ENCODE data around the gene WDR5. TPM values are rescaled to one million over a fixed set of nuclear protein-coding genes. Genes with fewer than 3 reads are reported as not detected.

Gene WDR5
- polyA plus RNA-seq, 1 donor from 2014 or later: 12.5 TPM

GRCh38 chr9:134179918-134180785 lies 44.3 kb downstream of the WDR5 start:
- H3K27me3 Mint-ChIP-seq: peaks cover 22% of the 10 kb centered on the region
- H3K36me3 Mint-ChIP-seq: no peaks in the 10 kb centered on the region
- peaks cover 0 to 8% (median 3%) of the 10 kb centered on the region in 3 donors for H3K4me1 Mint-ChIP-seq
- no peaks in the 10 kb centered on the region for H3K9me3 Mint-ChIP-seq
- H3K4me3 Mint-ChIP-seq: peak overlapping the region in 1 of 4 donors; percentile 40
- no peak overlapping the region for H3K27ac Mint-ChIP-seq

GRCh38 chr9:134180786-134181647 lies 45.1 kb downstream of the WDR5 start:
- Mint-ChIP-seq H3K4me1 (peaks cover 5 to 9% (median 8%) of the 10 kb centered on the region in 3 donors), H3K27ac (no peak overlapping the region)

GRCh38 chr9:134181648-134182034 lies 45.8 kb downstream of the WDR5 start:
- Mint-ChIP-seq H3K27ac (no peak overlapping the region), H3K4me1 (peaks cover 6 to 9% (median 8%) of the 10 kb centered on the region in 3 donors), H3K4me3 (peak overlapping the region in 2 of 4 donors; percentile 12 to 27), H3K27me3 (peaks cover 22% of the 10 kb centered on the region), H3K9me3 (no peaks in the 10 kb centered on the region), H3K36me3 (no peaks in the 10 kb centered on the region)

More at GRCh38 chr9:134180786-134181647, 45.1 kb downstream of the WDR5 start:
- Mint-ChIP-seq H3K27me3 (peaks cover 22% of the 10 kb centered on the region), H3K9me3 (no peaks in the 10 kb centered on the region), H3K4me3 (no peak overlapping the region), H3K36me3 (no peaks in the 10 kb centered on the region)

- Mint-ChIP-seq H3K4me3 (no peak overlapping the region), H3K27ac (peak overlapping the region in 1 of 3 donors; percentile 53), H3K36me3 (no peaks in the 10 kb centered on the region), H3K4me1 (peaks cover 6 to 9% (median 8%) of the 10 kb centered on the region in 3 donors), H3K9me3 (no peaks in the 10 kb centered on the region), H3K27me3 (peaks cover 20% of the 10 kb centered on the region)
Measured at GRCh38 chr9:134182554-134183085, 46.7 kb downstream of the WDR5 start.

- H3K27me3 Mint-ChIP-seq: peaks cover 6% of the 10 kb centered on the region
- H3K9me3 Mint-ChIP-seq: no peaks in the 10 kb centered on the region
- no peaks in the 10 kb centered on the region for H3K36me3 Mint-ChIP-seq
- H3K4me3 Mint-ChIP-seq: no peak overlapping the region
- peak overlapping the region in 1 of 3 donors; percentile 72 for H3K27ac Mint-ChIP-seq
- H3K4me1 Mint-ChIP-seq: peaks cover 6 to 9% (median 8%) of the 10 kb centered on the region in 3 donors
Measured at GRCh38 chr9:134185536-134186011, 49.7 kb downstream of the WDR5 start.

- no peak overlapping the region for H3K4me3 Mint-ChIP-seq
Measured at GRCh38 chr9:134186471-134187109, 50.7 kb downstream of the WDR5 start.

GRCh38 chr9:134187110-134187531 lies 51.2 kb downstream of the WDR5 start:
- H3K4me3 Mint-ChIP-seq: no peak overlapping the region
- H3K4me1 Mint-ChIP-seq: peaks cover 4 to 6% (median 6%) of the 10 kb centered on the region in 3 donors
- peaks cover 0 to 2% (median 0%) of the 10 kb centered on the region in 3 donors for H3K9me3 Mint-ChIP-seq
- peaks cover 2% of the 10 kb centered on the region for H3K27me3 Mint-ChIP-seq
- H3K36me3 Mint-ChIP-seq: no peaks in the 10 kb centered on the region
- H3K27ac Mint-ChIP-seq: peak overlapping the region in 1 of 3 donors; percentile 35

More at GRCh38 chr9:134186471-134187109, 50.7 kb downstream of the WDR5 start:
- H3K27ac Mint-ChIP-seq: peak overlapping the region in 1 of 3 donors; percentile 35
- H3K27me3 Mint-ChIP-seq: peaks cover 2% of the 10 kb centered on the region
- no peaks in the 10 kb centered on the region for H3K36me3 Mint-ChIP-seq
- no peaks in the 10 kb centered on the region for H3K9me3 Mint-ChIP-seq
- H3K4me1 Mint-ChIP-seq: peaks cover 5 to 9% (median 6%) of the 10 kb centered on the region in 3 donors

- H3K4me1 Mint-ChIP-seq: peaks cover 0 to 6% (median 6%) of the 10 kb centered on the region in 3 donors
- H3K36me3 Mint-ChIP-seq: no peaks in the 10 kb centered on the region
- no peak overlapping the region for H3K4me3 Mint-ChIP-seq
- H3K9me3 Mint-ChIP-seq: peaks cover 0 to 2% (median 0%) of the 10 kb centered on the region in 3 donors
- no peak overlapping the region for H3K27ac Mint-ChIP-seq
- H3K27me3 Mint-ChIP-seq: peaks cover 2% of the 10 kb centered on the region
Measured at GRCh38 chr9:134187891-134188385, 52.1 kb downstream of the WDR5 start.

- Mint-ChIP-seq H3K27ac (no peak overlapping the region), H3K36me3 (no peaks in the 10 kb centered on the region), H3K27me3 (peaks cover 2% of the 10 kb centered on the region), H3K4me3 (no peak overlapping the region), H3K9me3 (peaks cover 0 to 2% (median 0%) of the 10 kb centered on the region in 3 donors), H3K4me1 (peaks cover 0 to 6% (median 6%) of the 10 kb centered on the region in 3 donors)
Measured at GRCh38 chr9:134188386-134189144, 52.7 kb downstream of the WDR5 start.

GRCh38 chr9:134189145-134189469 lies 53.2 kb downstream of the WDR5 start:
- no peaks in the 10 kb centered on the region for H3K36me3 Mint-ChIP-seq
- H3K27me3 Mint-ChIP-seq: peaks cover 2% of the 10 kb centered on the region
- H3K27ac Mint-ChIP-seq: no peak overlapping the region
- no peak overlapping the region for H3K4me3 Mint-ChIP-seq
- H3K4me1 Mint-ChIP-seq: peaks cover 0 to 6% (median 6%) of the 10 kb centered on the region in 3 donors
- H3K9me3 Mint-ChIP-seq: peaks cover 0 to 2% (median 0%) of the 10 kb centered on the region in 3 donors

- Mint-ChIP-seq H3K9me3 (peaks cover 0 to 2% (median 0%) of the 10 kb centered on the region in 3 donors), H3K4me3 (no peak overlapping the region), H3K4me1 (peaks cover 0 to 6% (median 6%) of the 10 kb centered on the region in 3 donors), H3K27ac (no peak overlapping the region), H3K27me3 (peaks cover 2% of the 10 kb centered on the region), H3K36me3 (no peaks in the 10 kb centered on the region)
Measured at GRCh38 chr9:134189470-134190231, 53.8 kb downstream of the WDR5 start.

GRCh38 chr9:134190232-134191121 lies 54.6 kb downstream of the WDR5 start:
- H3K27ac Mint-ChIP-seq: no peak overlapping the region
- peaks cover 3 to 8% (median 8%) of the 10 kb centered on the region in 3 donors for H3K4me1 Mint-ChIP-seq
- no peaks in the 10 kb centered on the region for H3K36me3 Mint-ChIP-seq
- H3K4me3 Mint-ChIP-seq: no peak overlapping the region
- H3K27me3 Mint-ChIP-seq: peaks cover 2% of the 10 kb centered on the region
- peaks cover 0 to 2% (median 0%) of the 10 kb centered on the region in 3 donors for H3K9me3 Mint-ChIP-seq

Data from IgD-negative memory B cell (primary cell).